GM19043 (cell line): Measurements from ENCODE around the gene KRT3.

Source experiments
- ATAC-seq: cut with Tn5 transposase; IDR thresholded peaks from one replicate; pipeline ENCODE4 v1.9.1; 2021; ENCODE audit warnings: low read depth; ENCODE audit not compliant: unreplicated experiment

KRT3 gene

GRCh38 chr12:52828156-52828555 lies 32.2 kb upstream of the KRT3 start:
- ATAC-seq = no peak

GRCh38 chr12:52827499-52828090 lies 31.7 kb upstream of the KRT3 start:
- ATAC-seq = no peak

DNA sequence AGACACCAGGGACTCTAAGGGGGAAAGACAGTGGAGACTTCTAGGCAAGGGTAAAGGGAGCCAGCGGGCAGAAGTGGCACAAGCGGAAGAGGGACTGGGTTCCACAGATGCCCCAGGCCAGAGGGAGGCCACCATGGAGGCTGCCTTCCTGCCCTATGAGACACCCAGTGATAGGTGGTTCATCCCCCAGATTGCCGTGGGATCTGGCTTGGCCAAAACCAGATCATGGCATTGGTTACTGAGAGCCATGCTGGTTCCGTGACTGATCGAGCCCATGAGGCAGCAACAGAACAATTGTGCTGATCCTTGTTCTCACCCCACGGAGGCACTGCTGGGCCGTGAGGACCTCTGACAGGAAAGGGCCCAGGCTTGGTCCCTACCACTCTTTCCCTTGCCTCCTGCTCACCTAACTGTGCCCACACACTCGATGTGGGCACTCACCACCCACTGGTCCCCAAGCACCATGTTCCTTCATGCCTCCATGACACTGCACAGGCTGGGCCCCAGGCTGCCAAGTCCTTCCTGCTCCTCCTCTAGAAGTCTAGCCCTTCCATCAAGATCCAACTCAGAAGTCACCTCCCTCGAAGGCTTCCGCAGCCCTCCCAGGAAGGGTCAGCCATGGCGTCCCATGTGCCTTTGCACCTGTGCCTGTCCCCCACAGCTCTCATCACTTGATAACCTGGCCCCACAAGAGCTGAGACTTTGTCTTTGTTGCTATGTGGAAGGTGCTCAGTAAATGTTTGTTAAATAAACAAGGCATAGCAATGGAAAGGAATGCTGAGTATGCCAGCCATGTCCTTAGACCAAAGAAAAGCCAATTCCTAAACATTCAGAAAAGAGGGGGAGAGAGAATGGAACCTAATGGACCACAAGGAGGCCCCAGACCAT lies 30.9 kb upstream of the KRT3 start:
- no peak for ATAC-seq

GRCh38 chr12:52825961-52826360 lies 30.0 kb upstream of the KRT3 start:
- ATAC-seq = no peak

DNA sequence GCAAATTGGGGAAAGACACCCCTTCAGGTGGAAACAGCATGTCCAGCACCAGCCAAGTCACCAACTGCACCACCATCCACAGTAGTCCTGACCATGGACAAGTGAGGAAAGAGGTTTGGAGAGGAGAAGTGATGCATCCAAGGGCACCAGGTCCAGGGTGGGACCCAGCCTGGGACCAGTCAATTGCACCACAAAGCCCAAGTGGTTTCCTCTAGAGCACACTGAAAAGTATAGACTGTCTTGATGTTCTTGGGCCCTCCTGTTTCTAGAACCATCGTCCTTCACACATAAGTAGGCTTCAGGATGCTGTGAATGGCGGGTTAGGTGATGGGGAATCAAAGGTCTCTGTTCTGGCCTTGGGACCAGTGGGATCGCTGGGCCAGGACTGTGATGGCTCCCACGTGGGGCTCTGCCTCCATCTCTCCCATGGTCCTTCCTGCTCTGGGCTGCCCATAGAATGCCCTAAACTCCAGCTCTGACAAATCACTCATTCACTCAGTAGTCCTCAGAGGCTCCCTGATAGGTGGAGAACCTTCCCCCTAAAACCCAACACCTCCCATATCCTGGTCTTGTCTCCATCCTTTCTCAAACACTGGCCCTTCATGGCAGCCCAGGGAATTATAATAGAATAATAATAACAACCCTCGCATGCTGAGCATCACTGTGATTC lies 29.0 kb upstream of the KRT3 start:
- ATAC-seq = no peak

DNA sequence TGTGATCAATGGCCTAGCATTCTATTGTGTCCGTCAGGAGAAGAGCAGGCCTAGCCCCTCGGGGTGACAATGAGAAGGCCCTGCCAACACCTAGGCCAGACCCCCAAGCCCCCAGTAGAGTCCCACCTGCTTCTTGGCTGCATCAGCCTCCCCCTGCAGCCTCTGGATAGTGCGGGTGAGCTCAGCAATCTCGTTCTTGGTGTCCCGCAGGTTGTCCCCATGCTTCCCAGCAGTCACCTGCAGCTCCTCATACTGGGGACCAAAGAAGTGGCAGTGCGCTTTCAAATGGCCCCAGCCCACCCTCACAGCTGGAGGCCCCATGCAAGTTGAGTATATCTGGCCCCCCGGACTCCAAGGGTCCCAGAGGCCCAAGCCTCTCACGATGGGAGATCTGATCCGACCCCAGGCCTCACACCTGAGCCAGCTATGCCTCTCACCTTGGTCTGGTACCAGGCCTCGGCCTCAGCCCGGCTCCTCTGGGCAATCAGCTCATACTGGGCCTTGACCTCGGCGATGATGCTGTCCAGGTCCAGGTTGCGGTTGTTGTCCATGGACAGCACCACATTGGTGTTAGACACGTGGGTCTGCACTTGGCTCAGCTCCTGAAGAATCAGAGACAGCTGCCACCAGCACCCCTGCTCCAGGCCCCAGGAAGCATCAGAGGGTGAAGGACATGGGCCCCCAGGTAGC lies 28.0 kb upstream of the KRT3 start:
- ATAC-seq = no peak

DNA sequence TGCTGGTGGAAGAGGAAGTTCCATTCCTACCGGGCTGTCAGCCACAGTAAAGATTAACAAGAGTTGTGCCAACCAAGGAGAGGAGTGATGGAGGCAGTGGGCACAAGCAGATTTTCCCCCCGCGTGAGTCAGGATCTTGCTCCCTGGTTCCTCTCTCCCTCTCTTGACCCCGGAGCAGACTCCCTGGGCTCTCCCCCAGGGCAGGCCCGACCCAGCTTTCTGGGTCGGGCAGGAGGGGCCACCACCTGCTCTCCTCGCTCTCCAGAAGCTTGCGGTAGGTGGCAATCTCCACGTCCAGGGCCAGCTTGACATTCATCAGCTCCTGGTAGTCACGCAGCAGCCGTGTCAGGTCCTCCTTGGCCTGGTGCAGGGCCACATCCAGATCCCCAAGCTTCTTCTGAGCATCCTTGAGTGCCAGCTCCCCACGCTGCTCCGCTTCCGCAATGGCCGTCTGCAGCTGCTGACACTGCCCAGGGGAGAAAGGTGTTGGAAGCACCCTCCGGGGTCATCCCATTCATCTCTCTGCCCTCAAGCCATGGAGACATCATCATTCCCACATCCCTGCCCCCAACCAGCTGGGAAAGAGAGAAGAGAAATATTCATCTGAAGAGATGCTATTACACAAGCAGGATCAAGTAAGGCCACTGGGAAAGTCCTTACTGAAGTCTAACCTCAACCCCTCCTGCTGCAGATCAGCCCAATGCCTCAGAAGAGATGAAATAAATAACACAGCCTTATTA lies 27.0 kb upstream of the KRT3 start:
- no peak for ATAC-seq

DNA sequence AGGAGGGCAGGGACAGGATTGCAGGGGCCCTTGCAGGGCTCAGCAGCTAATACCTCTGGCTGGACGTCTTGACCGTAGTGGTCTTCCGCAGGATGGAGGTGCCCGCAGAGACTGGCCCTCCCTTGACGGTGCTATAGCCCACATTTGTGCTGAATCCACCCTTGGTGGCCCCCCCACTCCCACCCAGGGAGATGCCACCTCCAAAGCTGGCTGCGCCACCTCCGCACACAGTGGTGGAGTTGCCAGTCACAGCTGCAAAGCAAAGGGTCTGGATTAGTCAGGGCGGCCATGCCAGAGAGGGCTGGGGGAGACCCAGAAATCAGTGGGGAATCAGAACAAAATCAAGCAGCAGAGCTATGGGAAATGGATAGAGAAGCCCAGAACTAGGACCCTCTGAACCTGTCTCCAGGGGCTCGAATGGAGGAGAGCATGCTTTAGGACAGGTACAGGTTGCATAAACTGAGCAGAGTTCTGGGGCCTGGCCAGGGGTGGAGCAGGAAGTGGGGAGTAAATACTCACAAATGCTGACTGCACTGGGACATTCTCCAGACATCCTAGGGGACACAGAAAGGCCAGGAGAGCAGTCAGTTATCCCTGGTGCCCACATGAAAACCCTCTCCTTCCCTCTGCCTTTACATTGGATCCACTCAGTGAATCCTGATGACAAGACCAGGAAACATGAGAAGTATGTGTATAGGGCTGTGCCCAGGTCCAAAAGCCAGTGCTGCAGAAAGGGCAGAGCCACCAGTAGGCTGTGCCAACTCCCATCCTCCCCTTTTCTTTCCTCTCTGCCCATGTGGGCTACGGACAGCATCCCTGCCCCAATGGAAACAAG lies 26.1 kb upstream of the KRT3 start:
- no peak for ATAC-seq

DNA sequence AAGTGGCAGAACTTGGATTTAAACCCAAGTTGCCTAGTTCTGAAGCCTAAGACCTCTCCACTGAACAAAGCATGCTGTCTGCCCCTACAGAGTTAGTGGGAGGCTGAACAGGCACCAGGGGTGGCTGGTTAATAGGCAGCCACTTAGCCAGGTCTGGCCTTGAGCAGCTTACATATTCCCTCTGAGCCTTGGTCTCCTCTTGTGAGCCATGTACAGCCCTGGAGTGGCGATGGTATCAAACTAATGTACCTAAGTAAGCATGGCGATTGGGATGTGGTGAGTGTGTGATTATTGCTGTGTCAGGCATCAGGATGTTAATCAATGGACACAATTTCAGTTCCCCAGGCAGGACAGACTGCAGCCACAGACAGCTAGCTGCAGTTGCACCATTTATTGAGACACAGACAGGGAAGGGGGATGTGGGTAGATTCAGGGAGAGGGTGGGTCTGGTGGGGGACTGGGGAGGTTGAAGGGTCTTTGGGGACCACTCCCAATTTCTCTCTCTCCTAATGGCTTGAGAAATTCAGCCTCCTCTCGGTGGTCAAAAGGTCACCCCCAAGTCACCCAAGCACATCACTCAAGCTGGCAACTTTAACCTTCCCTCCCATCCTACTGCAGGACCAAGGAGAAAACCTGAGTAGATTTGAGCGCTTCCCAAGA lies 25.3 kb upstream of the KRT3 start:
- ATAC-seq = no peak

- ATAC-seq = no peak
These were observed 24.6 kb upstream of the KRT3 start for GRCh38 chr12:52820521-52820920.

- ATAC-seq = no peak
These were observed 24.0 kb upstream of the KRT3 start for GRCh38 chr12:52819731-52820510.

- no peak for ATAC-seq
These were observed 23.0 kb upstream of the KRT3 start for GRCh38 chr12:52818887-52819420.

DNA sequence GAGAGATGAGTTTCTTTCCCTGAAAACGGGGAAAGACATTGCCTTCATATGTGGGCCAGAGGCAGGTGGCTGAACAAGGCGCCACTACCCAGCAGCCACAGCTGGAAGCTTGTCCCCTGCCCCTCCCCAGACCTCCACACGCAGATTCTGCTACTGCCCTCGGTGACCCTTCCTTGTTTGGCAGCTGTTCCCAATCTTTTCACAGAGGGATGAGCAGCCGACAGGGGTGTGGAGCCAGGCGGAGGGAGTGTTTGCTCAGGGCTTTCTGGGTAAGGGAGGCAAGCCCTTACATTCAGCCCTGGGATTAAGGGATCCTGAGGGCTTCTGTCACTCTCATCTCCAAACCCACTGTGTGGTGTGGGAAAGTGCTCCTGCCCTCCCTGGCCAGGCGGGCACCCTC lies 22.5 kb upstream of the KRT3 start:
- ATAC-seq = no peak

DNA sequence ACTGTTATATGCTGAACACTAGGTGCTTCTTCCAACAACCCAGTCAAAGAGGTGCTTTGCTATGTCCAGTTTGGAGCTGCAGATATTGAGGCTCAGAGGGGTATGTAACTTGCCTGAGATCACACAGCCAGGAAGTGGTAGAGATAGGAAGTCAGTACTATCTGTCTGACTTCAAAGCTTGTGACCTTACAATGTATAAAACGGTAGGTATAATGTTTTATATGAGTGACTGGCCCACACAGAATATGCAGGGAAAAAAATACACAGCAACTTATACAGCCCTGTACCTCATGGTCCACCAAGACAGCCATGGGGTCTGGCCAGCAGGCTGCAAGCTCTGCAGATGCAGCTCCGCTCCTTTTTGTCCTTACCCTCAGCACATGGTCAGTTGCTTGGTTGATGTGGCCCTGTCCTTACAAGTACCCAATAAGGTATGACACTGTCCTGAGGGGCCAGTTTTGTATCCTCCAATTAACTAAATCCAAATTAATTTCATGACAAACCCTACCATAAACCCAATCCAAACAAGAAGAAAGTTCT lies 21.9 kb upstream of the KRT3 start:
- no peak for ATAC-seq

DNA sequence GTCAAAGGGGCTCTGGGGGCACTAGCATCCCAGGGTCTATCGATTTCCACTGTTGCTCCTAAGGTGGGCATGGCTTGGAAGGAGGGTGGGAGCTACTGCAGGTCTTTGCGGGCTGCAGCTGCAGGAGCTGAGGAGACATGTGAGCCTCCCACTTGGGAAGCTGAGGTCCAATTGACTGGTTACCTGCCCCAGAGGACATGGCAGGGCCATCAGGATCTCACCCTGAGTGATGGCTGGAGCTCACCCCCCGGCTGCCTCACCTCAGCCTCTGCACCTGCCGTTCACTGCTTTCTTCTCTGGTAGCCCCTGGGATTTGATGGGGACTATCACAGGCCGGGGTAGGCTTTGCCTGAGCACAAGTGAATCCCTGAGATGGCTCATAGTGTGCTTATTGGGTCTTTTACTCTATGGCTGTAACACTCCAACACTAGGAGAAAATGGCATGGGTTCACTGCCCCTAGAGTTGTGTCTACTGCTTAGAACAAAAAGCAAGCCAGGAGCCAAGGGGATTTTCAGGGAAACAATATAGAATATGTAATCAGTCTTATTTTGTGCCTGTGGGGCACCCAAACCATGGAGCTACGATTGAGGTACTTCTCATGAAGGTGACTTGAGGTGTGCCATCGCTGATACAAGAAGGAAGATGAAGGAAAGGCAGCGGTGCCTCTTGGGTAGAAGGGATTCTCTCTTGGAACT lies 21.2 kb upstream of the KRT3 start:
- ATAC-seq = no peak

GRCh38 chr12:52815676-52816588 lies 20.0 kb upstream of the KRT3 start:
- ATAC-seq = no peak
